WI38 (cell line): ENCODE measurements around the gene USP32.

Experiments
- H3K4me3 ChIP-seq: 2 replicates; pipeline ENCODE4 v1.5.1; 2011; ENCODE audit warnings: low read depth, mild to moderate bottlenecking, control low read depth, low read length
- TF ChIP-seq, protein P1 (sequence below): IDR thresholded peaks from 2 replicates; pipeline ENCODE4 v1.5.1; 2012; ENCODE audit warnings: low read depth, mild to moderate bottlenecking, control low read depth, low read length

USP32 gene

DNA sequence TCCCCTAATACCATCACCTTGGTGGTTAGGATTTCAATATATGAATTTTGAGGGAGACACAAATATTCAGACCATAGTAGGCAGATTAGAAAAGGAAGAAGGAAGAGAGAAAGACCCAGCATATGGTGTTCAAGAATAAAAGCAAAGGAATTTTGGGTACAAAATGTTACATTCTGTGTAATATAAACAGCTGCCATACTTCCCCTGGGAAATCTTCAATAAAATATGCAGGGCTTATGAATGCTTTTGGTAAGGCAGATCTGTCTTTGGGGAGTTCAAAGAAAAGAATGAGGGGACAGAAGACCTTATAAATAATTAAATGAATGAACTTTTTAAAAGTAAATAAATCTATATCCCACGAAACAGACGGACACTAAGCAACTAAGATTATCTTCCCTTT, 91.9 kb downstream of the USP32 start:
- no peak overlapping the region for H3K4me3 ChIP-seq
- TF ChIP-seq, protein P1, sequence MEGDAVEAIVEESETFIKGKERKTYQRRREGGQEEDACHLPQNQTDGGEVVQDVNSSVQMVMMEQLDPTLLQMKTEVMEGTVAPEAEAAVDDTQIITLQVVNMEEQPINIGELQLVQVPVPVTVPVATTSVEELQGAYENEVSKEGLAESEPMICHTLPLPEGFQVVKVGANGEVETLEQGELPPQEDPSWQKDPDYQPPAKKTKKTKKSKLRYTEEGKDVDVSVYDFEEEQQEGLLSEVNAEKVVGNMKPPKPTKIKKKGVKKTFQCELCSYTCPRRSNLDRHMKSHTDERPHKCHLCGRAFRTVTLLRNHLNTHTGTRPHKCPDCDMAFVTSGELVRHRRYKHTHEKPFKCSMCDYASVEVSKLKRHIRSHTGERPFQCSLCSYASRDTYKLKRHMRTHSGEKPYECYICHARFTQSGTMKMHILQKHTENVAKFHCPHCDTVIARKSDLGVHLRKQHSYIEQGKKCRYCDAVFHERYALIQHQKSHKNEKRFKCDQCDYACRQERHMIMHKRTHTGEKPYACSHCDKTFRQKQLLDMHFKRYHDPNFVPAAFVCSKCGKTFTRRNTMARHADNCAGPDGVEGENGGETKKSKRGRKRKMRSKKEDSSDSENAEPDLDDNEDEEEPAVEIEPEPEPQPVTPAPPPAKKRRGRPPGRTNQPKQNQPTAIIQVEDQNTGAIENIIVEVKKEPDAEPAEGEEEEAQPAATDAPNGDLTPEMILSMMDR, result no peak

DNA sequence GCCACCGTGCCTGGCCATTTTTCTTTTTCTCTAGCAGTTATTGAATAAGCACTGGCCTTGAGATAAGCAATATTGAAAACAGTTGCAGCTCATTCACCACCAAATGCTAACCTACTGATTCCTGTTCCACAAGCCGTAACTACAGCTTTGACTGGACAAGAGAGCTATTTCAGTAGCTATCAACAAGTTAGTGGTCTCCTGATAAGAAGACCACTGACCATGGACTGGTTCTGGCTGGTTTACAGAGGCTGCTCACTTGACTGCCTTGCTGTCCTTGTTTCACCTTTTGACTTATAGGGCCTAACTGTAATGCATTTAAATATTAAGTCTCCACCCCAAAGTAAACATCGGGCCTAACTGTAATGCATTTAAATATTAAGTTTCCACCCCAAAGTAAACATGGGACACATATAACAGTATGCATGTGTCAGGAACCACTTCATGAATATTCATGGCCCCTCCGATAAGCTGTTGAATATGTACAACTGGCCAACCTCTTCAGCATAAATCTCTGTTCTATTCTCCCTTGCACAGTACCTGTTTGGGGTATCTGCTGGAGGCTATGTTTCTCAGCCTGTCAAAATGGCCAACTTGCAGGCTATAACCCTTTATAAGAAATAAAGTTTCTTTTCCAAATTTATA, 94.1 kb downstream of the USP32 start:
- H3K4me3 ChIP-seq, result no peak overlapping the region
- TF ChIP-seq, protein P1, result no peak

DNA sequence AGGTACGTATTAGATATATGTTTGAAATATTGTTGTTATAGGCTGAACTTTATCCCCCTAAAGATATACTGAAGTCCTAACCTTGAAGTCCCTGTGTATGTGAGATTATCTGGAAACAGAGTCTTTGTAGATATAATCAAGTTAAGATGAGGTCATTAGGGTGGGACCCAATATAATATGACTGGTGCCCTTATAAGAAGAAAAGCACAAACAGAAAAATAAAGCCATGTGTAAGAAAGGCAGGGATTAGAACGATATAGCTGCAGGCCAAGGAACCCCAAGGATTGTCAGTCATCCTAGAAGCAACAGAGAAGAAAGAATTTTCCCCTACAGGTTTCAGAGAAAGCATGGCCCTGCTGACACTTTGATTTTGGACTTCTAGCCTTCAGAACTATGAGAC, 95.8 kb downstream of the USP32 start:
- TF ChIP-seq, protein P1, result no peak
- H3K4me3 ChIP-seq, result no peak overlapping the region

DNA sequence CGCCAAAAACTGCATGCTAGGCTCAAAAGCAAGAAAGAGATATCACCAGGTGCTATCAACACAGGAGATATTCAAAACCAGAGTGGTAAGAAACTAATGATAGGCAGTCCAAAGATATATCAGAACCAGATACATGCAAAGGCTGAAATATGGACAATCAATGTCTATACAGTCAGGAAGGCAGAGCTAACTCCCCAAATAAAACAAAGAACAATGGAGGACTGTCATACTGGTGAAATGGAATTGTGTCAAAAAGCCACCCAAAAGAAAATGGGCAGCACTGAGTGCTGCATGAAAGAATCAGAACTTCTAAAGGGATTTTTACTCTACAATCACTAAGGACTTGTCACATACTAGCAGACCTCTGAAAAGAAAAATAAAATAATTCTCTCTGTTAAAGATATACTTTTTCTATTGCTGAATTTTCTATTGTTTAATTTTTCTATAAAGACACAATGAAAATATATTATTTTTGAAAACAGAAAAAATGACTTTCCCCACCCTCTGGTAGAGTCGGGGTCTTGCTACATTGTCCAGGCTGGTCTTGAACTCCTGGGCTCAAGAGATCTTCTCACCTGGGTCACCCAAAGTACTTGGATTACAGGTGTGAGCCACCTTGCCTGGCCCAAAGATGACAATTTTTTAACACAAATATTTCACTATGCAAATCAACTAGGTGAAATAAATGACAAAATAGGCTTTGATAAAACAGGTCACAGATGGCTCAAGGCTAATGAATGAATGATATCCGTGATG, 98.2 kb downstream of the USP32 start:
- TF ChIP-seq, protein P1, result no peak
- H3K4me3 ChIP-seq, result no peak overlapping the region

DNA sequence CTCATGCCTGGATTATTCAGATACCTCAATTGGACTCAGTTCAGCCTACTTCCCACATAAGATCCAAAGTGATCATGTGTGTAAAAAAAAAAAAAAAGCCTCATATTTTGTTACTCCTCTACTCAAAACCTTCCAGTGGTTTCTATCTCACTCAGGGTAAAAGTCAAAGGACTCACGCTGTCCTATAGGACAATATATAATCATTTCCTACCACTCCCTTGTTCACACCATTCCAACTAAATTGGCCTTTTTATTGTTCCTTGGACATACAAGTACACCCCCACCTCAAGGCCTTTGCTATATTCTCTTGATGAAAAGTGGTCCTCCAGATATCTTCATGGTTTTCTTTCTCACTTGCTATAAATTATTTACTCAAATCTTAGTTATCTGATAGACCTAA, 99.2 kb downstream of the USP32 start:
- TF ChIP-seq, protein P1, result no peak
- H3K4me3 ChIP-seq, result no peak overlapping the region

DNA sequence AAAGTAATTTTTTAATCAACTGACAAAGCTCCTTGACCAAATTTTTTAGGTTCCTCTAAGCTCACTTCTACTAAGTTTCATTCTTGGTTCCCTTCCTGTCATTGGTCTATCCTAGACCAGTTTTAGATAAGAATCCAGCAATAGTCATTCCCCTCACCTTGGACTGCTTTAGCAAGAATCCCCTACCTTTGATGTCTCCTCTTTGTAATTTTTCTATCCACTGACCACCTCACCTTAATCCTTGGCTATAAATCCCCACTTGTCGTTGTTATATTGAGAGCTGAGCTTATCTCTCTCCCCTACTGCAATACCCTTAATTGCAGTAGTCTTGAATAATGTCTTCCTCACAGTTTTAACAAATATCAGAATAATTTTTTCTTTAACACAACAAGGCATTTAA, 107.2 kb downstream of the USP32 start:
- H3K4me3 ChIP-seq, result no peak overlapping the region
- TF ChIP-seq, protein P1, result no peak

DNA sequence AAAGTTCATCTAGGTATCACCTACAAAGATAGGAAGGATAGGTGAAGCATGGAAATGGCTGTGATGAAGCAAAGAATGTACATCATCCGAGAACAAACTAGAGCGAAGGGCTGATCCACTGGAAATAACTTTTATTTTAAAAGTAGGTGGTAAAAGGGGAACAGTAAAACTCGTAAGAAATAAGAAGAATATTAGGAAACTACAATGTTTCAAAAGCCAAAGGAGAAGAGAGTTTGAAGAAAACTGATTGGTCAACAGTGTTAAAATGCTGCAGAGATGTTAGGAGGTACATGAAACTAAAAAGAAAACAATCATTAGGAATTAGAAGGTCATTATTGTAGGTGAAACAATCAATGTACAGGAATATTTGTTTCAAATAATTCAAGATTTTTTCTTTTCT, 108.1 kb downstream of the USP32 start:
- H3K4me3 ChIP-seq, result no peak overlapping the region
- TF ChIP-seq, protein P1, result no peak
